Activated T-helper 2 cell treated with anti-CD3 and anti-CD28 coated beads, Interferon-gamma antibody, Interleukin-2, Interleukin-4, amounts not matched to agents 10 μg/mL and 5 μg/mL and 100 μg/mL, durations not matched to agents 14 hours and 24 hours and 36 hours (primary cell): ENCODE results near the gene HRH4. TPM values are rescaled to one million over a fixed set of nuclear protein-coding genes. Genes with fewer than 3 reads are reported as not detected.

Source experiments
- DNase-seq: peaks from one replicate; pipeline ENCODE4 v3.0.0; 2021; ENCODE audit warnings: low spot score
- H3K27ac Mint-ChIP-seq: one replicate; pipeline ENCODE4 v1.8.0; 2021; ENCODE audit warnings: mixed read lengths
- H3K27me3 Mint-ChIP-seq: one replicate; pipeline ENCODE4 v1.8.0; 2021; ENCODE audit warnings: low read depth, mixed read lengths
- H3K36me3 Mint-ChIP-seq: one replicate; pipeline ENCODE4 v1.8.0; 2021; ENCODE audit warnings: low read depth, mixed read lengths
- H3K4me1 Mint-ChIP-seq: one replicate; pipeline ENCODE4 v1.8.0; 2021; ENCODE audit warnings: low read depth, mixed read lengths
- H3K4me3 Mint-ChIP-seq: one replicate; pipeline ENCODE4 v1.8.0; 2021; ENCODE audit warnings: low read depth, mild to moderate bottlenecking, moderate library complexity, mixed read lengths
- H3K9me3 Mint-ChIP-seq: one replicate; pipeline ENCODE4 v1.8.0; 2021; ENCODE audit warnings: mixed read lengths
- intact Hi-C: fragments of 100-400 bp; cut with micrococcal nuclease; formaldehyde crosslinking; loops from one replicate; pipeline ENCODE4 v1.15.1; 2023
- total RNA-seq: library from RNA; stranded (reverse); gene quantifications from 2 replicates; pipeline ENCODE4 v1.2.3, GENCODE V29; 2022

Gene HRH4, protein sequence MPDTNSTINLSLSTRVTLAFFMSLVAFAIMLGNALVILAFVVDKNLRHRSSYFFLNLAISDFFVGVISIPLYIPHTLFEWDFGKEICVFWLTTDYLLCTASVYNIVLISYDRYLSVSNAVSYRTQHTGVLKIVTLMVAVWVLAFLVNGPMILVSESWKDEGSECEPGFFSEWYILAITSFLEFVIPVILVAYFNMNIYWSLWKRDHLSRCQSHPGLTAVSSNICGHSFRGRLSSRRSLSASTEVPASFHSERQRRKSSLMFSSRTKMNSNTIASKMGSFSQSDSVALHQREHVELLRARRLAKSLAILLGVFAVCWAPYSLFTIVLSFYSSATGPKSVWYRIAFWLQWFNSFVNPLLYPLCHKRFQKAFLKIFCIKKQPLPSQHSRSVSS
- total RNA-seq: 0.16 and 0.21 TPM in 2 replicates

DNA sequence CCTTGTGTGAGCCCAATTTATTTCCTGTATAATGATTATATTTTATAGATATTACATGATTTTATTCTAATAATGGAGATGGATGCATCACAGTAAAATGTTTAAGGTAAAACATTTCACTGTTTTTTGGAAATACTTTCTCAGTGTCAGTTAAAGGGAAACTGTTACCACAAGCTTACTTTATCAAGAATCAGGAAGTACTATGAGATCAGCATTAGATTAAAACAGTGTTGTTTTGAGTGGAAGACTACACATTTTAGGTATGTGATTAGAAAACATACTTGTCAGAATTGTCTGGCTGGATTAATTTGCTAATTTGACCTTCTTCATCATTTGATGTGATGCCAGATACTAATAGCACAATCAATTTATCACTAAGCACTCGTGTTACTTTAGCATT, at the start of gene HRH4:
Gene HRH4 (plus strand): TSS at position 250 of the 400 bp plus-strand sequence. CDS start 92 bp downstream, at position 342.
- peaks cover 21% of the 10 kb centered on the region for H3K27me3 Mint-ChIP-seq
- intact Hi-C loops: loop anchor here (1.0 to 10.0 kb wide), 3 partner anchors 16 to 214 kb away; no protein-coding TSS in a partner anchor
- no peak within 1 kb of the TSS for H3K27ac Mint-ChIP-seq
- peak within 1 kb of the TSS; percentile 51 for H3K4me3 Mint-ChIP-seq
- DNase-seq: no peak
- peaks cover 14% of the 10 kb centered on the region for H3K36me3 Mint-ChIP-seq
- H3K9me3 Mint-ChIP-seq: peaks cover 15% of the 10 kb centered on the region
- peaks cover 51% of the 10 kb centered on the region for H3K4me1 Mint-ChIP-seq

DNA sequence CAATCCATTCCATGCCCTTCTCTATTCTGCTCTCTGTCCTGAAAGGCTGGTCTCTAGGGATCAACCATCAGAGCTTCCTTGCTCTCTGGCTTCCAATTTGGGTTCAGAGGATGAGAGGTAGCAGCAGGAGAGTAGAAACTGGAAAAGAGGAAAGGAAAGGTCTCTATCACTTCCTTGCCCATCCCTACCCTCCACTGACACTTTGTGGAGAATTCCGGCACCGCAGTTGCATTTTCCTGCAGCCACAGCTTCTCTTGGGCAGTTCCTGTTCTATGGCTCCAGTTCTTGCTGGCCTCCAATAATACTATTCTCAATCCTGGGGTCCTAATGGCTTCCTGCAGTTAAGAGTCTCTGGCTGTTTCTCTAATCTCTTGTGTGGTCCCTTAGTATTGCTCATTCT, 47.3 kb upstream of the HRH4 start:
- Mint-ChIP-seq H3K4me3 (no peak overlapping the region), H3K4me1 (peaks cover 26% of the 10 kb centered on the region), H3K27me3 (peaks cover 41% of the 10 kb centered on the region), H3K36me3 (peaks cover 4% of the 10 kb centered on the region), H3K27ac (no peak overlapping the region), H3K9me3 (peaks cover 17% of the 10 kb centered on the region)
- DNase-seq: no peak
- intact Hi-C loops: loop anchor here (5.0 to 10.0 kb wide), 2 partner anchors 358 to 396 kb away; no protein-coding TSS in a partner anchor

DNA sequence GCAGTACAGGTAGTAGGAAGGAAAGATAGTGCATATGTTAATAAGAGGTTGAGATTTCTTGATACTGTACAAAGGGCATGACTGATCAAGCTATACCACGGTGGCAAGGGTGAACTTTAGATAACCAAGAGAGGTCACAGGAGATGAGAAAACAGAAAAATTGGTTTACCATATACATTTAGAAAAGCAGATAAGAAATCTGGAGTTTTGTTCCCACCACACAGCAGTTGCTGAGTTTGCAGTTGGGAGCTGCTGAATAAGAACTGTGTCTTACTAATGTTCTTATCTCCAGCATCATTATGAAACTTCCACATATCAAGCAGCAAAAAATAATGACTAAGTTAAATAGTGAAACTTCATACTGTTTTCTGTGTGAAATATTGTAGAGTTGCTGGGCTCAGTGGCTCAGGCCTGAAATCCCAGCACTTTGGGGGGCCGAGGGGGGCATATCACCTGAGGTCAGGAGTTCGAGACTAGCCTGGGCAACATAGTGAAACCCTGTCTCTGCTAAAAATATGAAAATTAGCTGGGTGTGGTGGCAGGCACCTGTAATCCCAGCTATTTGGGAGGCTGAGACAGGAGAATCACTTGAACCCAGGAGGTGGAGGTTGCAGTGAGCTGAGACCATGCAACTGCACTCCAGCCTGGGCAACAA, 46.0 kb upstream of the HRH4 start:
- Mint-ChIP-seq H3K27me3 (peaks cover 40% of the 10 kb centered on the region), H3K27ac (no peak overlapping the region), H3K36me3 (peaks cover 4% of the 10 kb centered on the region), H3K4me1 (peaks cover 26% of the 10 kb centered on the region), H3K4me3 (no peak overlapping the region), H3K9me3 (peaks cover 17% of the 10 kb centered on the region)
- intact Hi-C loops: loop anchor here (1.0 to 10.0 kb wide), 9 partner anchors 14 to 397 kb away; partner anchors contain the start of genes HRH4 and OSBPL1A
- peak; percentile 32 for DNase-seq

DNA sequence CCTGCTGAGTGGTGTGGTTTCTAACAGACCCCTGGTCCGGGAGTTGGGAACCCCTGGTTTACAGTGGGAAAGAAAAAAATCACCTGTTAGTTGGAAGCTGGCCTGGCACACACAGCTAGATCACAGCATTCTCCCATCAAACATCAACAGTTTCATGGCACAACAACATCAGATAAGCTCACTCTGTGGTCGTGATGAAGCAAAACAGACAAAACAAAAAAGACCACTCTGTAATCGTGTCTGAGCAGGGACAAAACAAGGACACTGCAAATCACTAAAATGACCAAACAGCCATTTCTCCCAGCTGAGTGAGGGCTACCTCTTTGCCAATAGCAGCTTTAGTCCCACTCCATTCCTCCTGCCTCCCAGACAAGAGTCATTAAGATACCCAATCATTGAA, 43.0 kb upstream of the HRH4 start:
- Mint-ChIP-seq H3K27me3 (peaks cover 50% of the 10 kb centered on the region), H3K4me1 (peaks cover 25% of the 10 kb centered on the region), H3K4me3 (no peak overlapping the region), H3K9me3 (peaks cover 11% of the 10 kb centered on the region), H3K36me3 (peaks cover 4% of the 10 kb centered on the region), H3K27ac (no peak overlapping the region)
- intact Hi-C loops: loop anchor here (10.0 kb wide), 1 partner anchor 363 kb away; no protein-coding TSS in a partner anchor
- DNase-seq: no peak

DNA sequence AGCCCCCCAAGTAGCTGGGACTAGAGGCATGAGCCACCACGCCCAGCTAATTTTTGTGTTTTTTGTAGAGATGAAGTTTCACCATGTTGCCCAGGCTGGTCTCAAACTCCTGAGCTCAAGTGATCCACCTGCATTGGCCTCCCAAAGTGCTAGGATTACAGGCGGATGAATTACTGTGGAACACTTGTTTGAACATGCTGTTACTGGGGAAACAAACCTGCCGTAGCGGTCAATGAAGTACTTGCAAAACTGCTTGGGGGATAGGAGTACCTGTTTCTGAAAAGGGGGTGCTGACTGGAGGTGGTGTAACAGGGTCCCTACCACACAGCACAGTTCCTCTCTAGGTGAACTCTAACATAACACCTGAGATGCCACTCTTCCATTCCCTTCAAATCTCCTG, 39.9 kb upstream of the HRH4 start:
- Mint-ChIP-seq H3K4me3 (no peak overlapping the region), H3K9me3 (peaks cover 5% of the 10 kb centered on the region), H3K36me3 (peaks cover 1% of the 10 kb centered on the region), H3K27ac (no peak overlapping the region), H3K4me1 (peaks cover 6% of the 10 kb centered on the region), H3K27me3 (peaks cover 65% of the 10 kb centered on the region)
- DNase-seq: no peak
- intact Hi-C loops: no loop called here

DNA sequence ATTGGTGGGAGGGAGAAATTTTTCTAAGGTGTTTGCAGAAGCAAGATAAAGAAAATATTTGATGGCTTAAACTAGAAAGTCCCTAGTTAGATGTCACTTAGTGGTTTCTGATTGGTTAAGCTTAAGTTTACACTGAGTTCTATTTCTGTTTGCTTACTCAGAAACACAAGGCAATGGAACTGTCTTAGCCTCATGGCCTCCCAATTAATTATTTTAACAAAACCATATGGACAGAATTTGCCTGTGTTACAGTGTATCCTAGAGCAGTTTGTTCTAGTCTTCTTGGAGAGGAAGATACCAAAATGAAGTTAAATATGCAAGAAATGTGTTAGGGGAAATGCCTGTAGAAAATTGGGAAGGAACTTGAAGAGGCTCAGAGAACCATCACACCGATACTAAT, 38.6 kb upstream of the HRH4 start:
- peaks cover 63% of the 10 kb centered on the region for H3K27me3 Mint-ChIP-seq
- peaks cover 4% of the 10 kb centered on the region for H3K4me1 Mint-ChIP-seq
- no peak for DNase-seq

DNA sequence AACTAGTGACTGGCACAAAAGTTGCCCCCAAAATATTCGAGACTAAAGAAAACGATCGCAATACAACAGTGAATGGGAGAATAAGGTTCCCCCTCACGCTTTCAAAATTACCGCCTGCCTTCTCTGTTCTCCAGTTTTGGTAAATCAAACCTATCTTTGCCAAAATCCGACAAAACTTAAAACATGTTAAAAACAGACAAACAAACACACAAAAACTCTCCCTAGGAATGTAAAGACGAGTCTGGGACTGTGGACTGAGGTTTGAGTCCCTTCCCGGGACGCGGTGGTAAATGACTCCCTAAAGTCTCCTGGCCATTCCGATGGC, 34.4 kb upstream of the HRH4 start:
- Mint-ChIP-seq H3K9me3 (peaks cover 23% of the 10 kb centered on the region), H3K36me3 (peaks cover 26% of the 10 kb centered on the region), H3K4me1 (peaks cover 10% of the 10 kb centered on the region), H3K27ac (peak overlapping the region; percentile 21), H3K27me3 (peaks cover 38% of the 10 kb centered on the region), H3K4me3 (peak overlapping the region; percentile 68)
- intact Hi-C loops: no loop called here
- no peak for DNase-seq

More for the DNA sequence above, 38.6 kb upstream of the HRH4 start:
- intact Hi-C loops: no loop called here
- no peak overlapping the region for H3K4me3 Mint-ChIP-seq
- H3K27ac Mint-ChIP-seq: no peak overlapping the region
- peaks cover 10% of the 10 kb centered on the region for H3K36me3 Mint-ChIP-seq
- peaks cover 12% of the 10 kb centered on the region for H3K9me3 Mint-ChIP-seq

DNA sequence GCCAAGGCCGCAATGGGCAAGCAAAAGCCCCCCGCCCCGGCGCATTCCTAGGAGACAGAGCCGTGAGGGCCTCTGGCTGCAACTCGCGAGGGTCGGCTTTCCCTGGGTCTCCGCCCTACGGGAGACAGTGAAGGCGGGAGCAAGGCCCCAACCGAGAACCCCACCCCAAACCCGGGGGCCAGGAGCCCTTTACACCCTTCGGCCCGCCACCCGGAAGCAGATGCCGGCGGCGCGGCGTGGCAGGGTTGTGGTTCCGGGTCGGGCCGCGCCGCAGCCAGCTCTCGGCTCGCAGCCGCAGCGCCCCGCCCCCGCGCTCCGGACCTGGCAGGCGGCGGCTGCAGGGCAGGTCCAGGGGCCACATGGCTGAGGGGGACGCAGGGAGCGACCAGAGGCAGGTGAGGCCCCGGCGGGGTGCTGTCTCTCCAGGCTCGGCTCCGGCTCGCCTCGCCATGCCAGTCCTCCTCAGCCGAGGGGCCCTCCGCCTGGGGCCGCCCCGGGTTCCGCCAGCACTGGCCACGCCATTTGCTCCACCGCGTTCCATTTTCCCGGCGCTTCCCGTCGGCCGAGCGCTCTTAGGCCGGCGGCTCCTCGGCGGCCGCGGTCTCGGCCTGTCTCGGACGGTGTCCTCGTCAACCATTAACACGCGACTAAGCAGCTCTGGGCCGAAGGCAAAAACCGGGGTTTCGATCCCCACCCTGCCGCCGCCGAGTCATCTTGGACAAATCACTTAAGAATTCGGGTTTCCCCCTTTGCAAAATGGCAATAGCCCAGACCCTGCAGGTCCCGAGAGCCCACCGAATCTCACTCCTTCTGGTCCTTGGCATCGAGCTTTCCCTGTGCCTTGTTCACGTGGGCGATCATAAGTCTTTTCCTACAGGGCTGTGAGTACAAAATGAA, 33.8 kb upstream of the HRH4 start, which contains the start of gene IMPACT:
Gene IMPACT (plus strand): TSS at position 273 of the 897 bp plus-strand sequence. CDS start 87 bp downstream, at position 360.
- DNase-seq: peak; percentile 59
- peaks cover 10% of the 10 kb centered on the region for H3K4me1 Mint-ChIP-seq
- peak within 1 kb of the TSS; percentile 82 for H3K4me3 Mint-ChIP-seq
- H3K27me3 Mint-ChIP-seq: peaks cover 34% of the 10 kb centered on the region
- peaks cover 23% of the 10 kb centered on the region for H3K9me3 Mint-ChIP-seq
- peak within 1 kb of the TSS; percentile 79 for H3K27ac Mint-ChIP-seq
- peaks cover 29% of the 10 kb centered on the region for H3K36me3 Mint-ChIP-seq
- intact Hi-C loops: no loop called here

DNA sequence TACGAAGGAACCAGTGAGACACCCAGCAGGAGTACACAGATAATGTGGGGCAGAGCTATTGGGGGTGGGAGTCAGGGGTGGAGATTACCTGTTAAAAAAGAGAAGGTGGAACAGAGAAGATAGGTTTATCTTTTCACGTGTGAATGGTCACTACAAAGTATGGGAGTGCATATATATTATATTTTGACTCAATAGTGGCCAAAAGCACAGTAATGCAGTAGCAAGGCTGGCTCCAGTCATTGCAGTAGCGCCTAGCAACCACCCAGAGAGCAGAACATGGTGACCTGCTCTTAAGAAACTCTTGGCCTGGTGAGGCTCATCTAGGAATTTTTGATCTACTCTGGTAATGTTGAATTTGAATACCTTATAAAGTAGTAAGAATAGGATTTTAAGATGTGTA, 33.0 kb upstream of the HRH4 start:
- H3K4me1 Mint-ChIP-seq: peaks cover 11% of the 10 kb centered on the region
- H3K36me3 Mint-ChIP-seq: peaks cover 31% of the 10 kb centered on the region
- H3K4me3 Mint-ChIP-seq: peak overlapping the region; percentile 82
- H3K9me3 Mint-ChIP-seq: peaks cover 23% of the 10 kb centered on the region
- H3K27ac Mint-ChIP-seq: no peak overlapping the region
- H3K27me3 Mint-ChIP-seq: peaks cover 31% of the 10 kb centered on the region
- DNase-seq: no peak
- intact Hi-C loops: no loop called here

DNA sequence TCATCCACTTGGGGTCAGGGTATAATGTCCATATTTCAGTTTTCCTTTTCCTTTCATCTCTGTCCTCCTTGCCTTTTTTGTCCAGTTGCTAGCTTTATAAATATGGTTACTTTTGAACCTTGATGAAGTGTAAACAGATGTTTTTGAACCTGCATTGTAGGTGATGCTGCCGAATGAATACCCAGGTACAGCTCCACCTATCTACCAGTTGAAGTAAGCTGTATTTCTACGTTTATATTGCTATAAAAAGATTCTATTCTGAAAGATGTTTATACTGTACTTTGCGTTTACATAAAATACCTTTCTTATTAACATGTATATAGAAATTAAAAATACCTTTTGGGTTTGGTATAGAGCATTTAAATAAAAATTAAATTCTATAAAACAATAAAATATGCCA, 31.7 kb upstream of the HRH4 start:
- Mint-ChIP-seq H3K4me3 (no peak overlapping the region), H3K27ac (no peak overlapping the region), H3K9me3 (peaks cover 23% of the 10 kb centered on the region), H3K27me3 (peaks cover 24% of the 10 kb centered on the region), H3K4me1 (peaks cover 14% of the 10 kb centered on the region), H3K36me3 (peaks cover 35% of the 10 kb centered on the region)
- DNase-seq: no peak
- intact Hi-C loops: loop anchor here (2.0 kb wide), 1 partner anchor 14 kb away; no protein-coding TSS in a partner anchor

DNA sequence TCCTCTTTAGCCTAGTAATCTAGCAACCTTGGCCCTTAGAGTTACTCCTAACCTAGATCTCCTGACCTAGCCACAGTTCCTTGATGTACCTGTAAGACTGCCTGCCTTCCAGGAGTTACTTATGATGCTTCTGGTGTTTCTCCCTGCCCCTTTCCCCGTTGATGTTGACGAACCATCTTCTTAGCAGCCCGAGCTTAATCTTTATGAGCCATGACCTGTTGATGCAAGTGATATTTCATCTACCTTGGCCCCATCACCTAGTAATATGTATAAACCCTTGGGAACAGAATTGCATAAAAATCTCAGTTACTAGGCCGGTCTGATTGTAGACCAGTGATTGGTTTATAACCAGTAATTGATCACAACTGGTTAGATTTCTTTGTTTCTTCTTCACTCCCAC, 31.2 kb upstream of the HRH4 start:
- peaks cover 14% of the 10 kb centered on the region for H3K4me1 Mint-ChIP-seq
- H3K27ac Mint-ChIP-seq: no peak overlapping the region
- intact Hi-C loops: loop anchor here (2.0 kb wide), 1 partner anchor 14 kb away; no protein-coding TSS in a partner anchor
- peaks cover 23% of the 10 kb centered on the region for H3K9me3 Mint-ChIP-seq
- H3K27me3 Mint-ChIP-seq: peaks cover 20% of the 10 kb centered on the region
- DNase-seq: no peak
- H3K4me3 Mint-ChIP-seq: no peak overlapping the region
- H3K36me3 Mint-ChIP-seq: peaks cover 35% of the 10 kb centered on the region

DNA sequence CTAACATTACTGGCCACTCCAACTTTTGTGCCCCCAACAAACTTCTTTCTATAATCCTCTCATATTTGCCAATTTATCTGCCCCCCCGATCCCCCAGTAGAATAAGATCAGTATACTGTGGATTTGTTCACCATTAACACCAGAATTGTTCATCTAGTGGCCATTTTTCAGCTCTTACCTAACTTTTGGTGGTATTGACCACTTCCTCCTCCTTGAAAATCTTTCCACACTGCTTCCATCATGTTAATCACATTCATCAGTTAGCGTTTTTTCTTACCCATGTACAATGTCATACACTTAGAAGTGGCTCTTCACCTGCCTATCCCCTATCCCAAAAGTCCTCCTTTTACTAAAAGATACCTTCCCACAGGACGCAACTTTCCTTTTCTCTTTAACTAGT, 27.8 kb upstream of the HRH4 start:
- H3K27me3 Mint-ChIP-seq: peaks cover 7% of the 10 kb centered on the region
- no peak overlapping the region for H3K4me3 Mint-ChIP-seq
- peaks cover 30% of the 10 kb centered on the region for H3K36me3 Mint-ChIP-seq
- intact Hi-C loops: no loop called here
- no peak for DNase-seq
- H3K4me1 Mint-ChIP-seq: peaks cover 25% of the 10 kb centered on the region
- peaks cover 6% of the 10 kb centered on the region for H3K9me3 Mint-ChIP-seq
- H3K27ac Mint-ChIP-seq: no peak overlapping the region
